SK-N-SH treated with all-trans-retinoic acid at 6 μM for 48 hours (cell line): Measurements from ENCODE around the gene SKI.

ENCODE experiments used
- CSRNP3 ChIP-seq: fragments of 250-450 bp; sonication (Bioruptor Pico); IDR thresholded peaks from 2 replicates; pipeline ENCODE4 v1.5.1; 2021; ENCODE audit warnings: mild to moderate bottlenecking, moderate library complexity
- PATZ1 ChIP-seq: fragments of 250-450 bp; sonication (Bioruptor Pico); IDR thresholded peaks from 2 replicates; pipeline ENCODE4 v1.8.0; 2020; ENCODE audit warnings: mild to moderate bottlenecking, moderate library complexity, borderline replicate concordance

GRCh38 chr1:2198571-2198970 is 29.5 kb upstream of the SKI start:
- TF ChIP-seq PATZ1 (CRISPR knock-in tag) (no peak), CSRNP3 (CRISPR knock-in tag) (no peak)
